ENCODE results near the gene SEC16A. TPM values are rescaled to one million over a fixed set of nuclear protein-coding genes. Genes with fewer than 3 reads are reported as not detected.

The SEC16A gene
- total RNA-seq, 2 donors from 2014 or later = 32.6 to 41.6 TPM

DNA sequence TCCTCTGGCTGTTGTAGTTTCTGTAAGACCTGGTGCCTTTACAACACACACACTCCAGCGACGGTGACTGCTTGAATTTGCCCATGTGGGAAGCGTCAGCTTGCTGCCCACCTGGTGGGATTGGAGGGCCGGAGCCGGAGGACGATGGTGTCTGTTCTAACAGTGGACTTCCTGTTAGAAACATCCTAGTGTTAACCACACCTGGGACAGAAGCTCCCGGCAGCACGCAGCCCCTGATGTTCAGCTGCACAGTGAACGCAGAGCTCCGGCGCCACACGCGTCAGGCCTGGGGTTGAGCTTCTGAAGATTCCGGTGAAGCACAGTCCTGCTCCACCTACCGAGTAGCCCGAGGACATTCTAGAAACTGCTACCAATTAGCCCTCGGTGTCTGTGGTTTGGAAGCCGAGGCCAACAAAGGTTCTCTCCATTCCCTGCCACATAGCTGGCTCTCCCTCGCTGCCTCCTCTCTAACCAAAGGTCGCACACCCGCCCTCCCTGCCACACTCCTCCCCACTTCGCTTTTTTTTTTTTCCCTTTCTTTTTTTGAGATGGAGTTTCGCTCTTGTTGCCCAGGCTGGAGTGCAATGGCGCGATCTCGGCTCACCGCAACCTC is 58.0 kb downstream of the SEC16A start:
- H3K4me3 ChIP-seq = no peak overlapping the region
- TF ChIP-seq, protein P1, sequence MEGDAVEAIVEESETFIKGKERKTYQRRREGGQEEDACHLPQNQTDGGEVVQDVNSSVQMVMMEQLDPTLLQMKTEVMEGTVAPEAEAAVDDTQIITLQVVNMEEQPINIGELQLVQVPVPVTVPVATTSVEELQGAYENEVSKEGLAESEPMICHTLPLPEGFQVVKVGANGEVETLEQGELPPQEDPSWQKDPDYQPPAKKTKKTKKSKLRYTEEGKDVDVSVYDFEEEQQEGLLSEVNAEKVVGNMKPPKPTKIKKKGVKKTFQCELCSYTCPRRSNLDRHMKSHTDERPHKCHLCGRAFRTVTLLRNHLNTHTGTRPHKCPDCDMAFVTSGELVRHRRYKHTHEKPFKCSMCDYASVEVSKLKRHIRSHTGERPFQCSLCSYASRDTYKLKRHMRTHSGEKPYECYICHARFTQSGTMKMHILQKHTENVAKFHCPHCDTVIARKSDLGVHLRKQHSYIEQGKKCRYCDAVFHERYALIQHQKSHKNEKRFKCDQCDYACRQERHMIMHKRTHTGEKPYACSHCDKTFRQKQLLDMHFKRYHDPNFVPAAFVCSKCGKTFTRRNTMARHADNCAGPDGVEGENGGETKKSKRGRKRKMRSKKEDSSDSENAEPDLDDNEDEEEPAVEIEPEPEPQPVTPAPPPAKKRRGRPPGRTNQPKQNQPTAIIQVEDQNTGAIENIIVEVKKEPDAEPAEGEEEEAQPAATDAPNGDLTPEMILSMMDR (IDR thresholded peaks at IDR 0.05) = no peak
- no peak for DNase-seq (ENCODE audit: low spot score)
- H3K36me3 ChIP-seq = peaks cover 63% of the 10 kb centered on the region
- H3K4me1 ChIP-seq = no peaks in the 10 kb centered on the region
- H3K27ac ChIP-seq = no peak overlapping the region
- no peaks in the 10 kb centered on the region for H3K9me3 ChIP-seq
- H3K27me3 ChIP-seq = no peaks in the 10 kb centered on the region

DNA sequence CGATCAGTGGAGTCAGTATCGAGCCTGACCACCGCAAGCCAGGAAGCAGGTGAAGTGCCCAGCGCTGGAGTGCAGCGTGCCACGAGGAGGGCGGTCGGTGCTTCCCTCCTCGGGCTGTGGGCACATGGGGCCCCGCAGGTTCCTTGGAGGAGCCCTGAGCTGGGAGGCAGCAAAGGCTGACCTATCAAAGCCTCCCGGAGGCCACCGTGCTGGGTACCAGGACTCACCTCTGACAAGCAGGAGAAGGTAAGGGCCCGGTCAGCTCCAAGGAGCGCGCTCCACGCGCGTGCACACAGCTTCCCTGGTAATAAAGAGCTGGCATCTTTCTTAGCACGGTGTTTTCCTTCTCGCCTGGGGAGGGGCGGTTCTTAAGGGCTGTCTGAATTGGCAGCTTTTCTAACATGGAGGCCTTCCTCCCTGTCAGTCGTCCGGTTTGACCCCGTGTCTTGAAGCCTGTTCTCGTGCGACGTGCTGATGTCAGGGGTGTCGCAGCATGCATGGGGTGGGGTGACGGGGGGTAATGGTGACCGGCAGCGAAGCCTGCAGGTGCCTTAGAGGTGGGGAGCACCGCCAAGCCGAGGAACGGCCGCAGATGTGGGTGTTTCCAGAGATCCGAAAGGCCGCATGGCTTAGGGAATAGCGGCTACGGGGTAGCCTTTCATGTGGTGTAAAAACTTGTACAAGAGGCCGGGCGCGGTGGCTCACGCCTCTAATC is 59.3 kb downstream of the SEC16A start:
- no peaks in the 10 kb centered on the region for H3K9me3 ChIP-seq
- no peaks in the 10 kb centered on the region for H3K4me1 ChIP-seq
- DNase-seq (ENCODE audit: low spot score) = no peak
- TF ChIP-seq, protein P1 (IDR thresholded peaks at IDR 0.05) = no peak
- H3K27ac ChIP-seq = no peak overlapping the region
- no peaks in the 10 kb centered on the region for H3K27me3 ChIP-seq
- H3K36me3 ChIP-seq = peaks cover 64% of the 10 kb centered on the region
- no peak overlapping the region for H3K4me3 ChIP-seq

DNA sequence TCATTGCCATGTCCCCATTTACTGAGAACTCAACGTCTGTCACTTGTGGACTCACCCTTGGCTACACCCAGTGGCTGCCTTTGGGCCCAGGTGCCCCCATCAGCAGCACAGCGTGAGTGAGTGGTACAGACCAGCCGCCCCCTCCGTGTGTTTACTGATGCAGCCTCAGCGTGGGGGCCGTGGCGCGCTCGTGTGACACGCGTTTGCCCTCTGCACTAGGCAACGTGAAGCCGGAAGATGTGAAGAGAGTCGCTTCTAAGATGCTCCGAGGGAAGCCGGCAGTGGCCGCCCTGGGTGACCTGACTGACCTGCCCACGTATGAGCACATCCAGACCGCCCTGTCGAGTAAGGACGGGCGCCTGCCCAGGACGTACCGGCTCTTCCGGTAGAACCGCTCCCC is 60.0 kb downstream of the SEC16A start:
- TF ChIP-seq, protein P1 (IDR thresholded peaks at IDR 0.05) = no peak

DNA sequence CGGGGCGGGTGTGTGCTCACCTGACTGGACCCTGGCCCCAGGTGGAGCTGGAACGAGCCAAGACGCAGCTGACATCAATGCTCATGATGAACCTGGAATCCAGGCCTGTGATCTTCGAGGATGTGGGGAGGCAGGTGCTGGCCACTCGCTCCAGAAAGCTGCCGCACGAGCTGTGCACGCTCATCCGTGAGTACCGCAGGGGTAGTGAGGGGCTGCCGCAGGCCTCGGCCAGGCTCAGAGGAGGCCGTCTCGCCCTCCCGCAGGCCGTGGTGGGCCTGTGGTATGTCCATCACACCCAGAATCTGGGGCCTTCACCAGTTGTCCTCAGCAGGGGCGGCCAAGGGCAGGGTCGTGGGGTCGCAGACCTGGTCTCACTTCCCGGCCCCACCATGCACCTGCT is 61.0 kb downstream of the SEC16A start:
- Histone ChIP-seq H3K27me3 (no peaks in the 10 kb centered on the region), H3K4me3 (no peak overlapping the region)
- DNase-seq (ENCODE audit: low spot score) = no peak

More for the DNA sequence above, 60.0 kb downstream of the SEC16A start:
- H3K4me3 ChIP-seq = no peak overlapping the region
- H3K27ac ChIP-seq = no peak overlapping the region
- H3K4me1 ChIP-seq = no peaks in the 10 kb centered on the region
- no peaks in the 10 kb centered on the region for H3K9me3 ChIP-seq
- DNase-seq (ENCODE audit: low spot score) = no peak
- H3K36me3 ChIP-seq = peaks cover 69% of the 10 kb centered on the region
- no peaks in the 10 kb centered on the region for H3K27me3 ChIP-seq

DNA sequence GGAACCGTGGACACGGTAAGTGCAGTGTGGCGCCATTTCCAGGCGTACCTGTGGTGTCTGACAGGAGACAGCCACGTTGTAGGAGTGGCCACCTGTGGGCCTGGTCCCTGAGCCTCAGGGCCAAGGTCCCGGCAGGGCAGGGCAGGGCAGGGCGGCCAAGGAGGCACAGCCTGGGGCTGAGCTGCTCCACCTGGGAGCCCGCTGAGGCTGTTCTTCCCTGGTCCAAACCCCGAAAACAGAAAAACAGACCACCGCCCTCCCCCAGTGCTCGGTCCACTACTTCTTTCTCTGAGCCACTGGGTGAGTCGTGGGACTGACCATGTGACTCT is 63.8 kb downstream of the SEC16A start:
- DNase-seq (ENCODE audit: low spot score) = no peak
- no peak overlapping the region for H3K4me3 ChIP-seq
- H3K27ac ChIP-seq = no peak overlapping the region
- H3K36me3 ChIP-seq = peaks cover 96% of the 10 kb centered on the region
- H3K9me3 ChIP-seq = no peaks in the 10 kb centered on the region
- TF ChIP-seq, protein P1 (IDR thresholded peaks at IDR 0.05) = no peak
- no peaks in the 10 kb centered on the region for H3K27me3 ChIP-seq
- H3K4me1 ChIP-seq = no peaks in the 10 kb centered on the region

More for the DNA sequence above, 61.0 kb downstream of the SEC16A start:
- H3K4me1 ChIP-seq = no peaks in the 10 kb centered on the region
- TF ChIP-seq, protein P1 (IDR thresholded peaks at IDR 0.05) = no peak
- no peaks in the 10 kb centered on the region for H3K9me3 ChIP-seq
- H3K36me3 ChIP-seq = peaks cover 80% of the 10 kb centered on the region
- H3K27ac ChIP-seq = no peak overlapping the region
